Hindlimb muscle (tissue), 1 donor: ENCODE measurements around the gene DNAAF5. TPM values are rescaled to one million over a fixed set of nuclear protein-coding genes. Genes with fewer than 3 reads are reported as not detected.

Experiments used
- DNase-seq: peaks from one replicate; pipeline ENCODE4 v3.0.0-alpha.2; 2013
- polyA plus RNA-seq: library from polyadenylated mRNA; unstranded; fragments of 120-200 nt; gene quantifications from one replicate; pipeline ENCODE4 v1.2.1, GENCODE V29; 2013; ENCODE audit not compliant: insufficient read length

Gene DNAAF5
- polyA plus RNA-seq, 1 donor: 31.6 TPM

GRCh38 chr7:770741-771166 is 44.3 kb downstream of the DNAAF5 start:
- no peak for DNase-seq

- peak; percentile 85 for DNase-seq
Measured at GRCh38 chr7:771234-772004, 44.9 kb downstream of the DNAAF5 start.

GRCh38 chr7:772005-772294 is 45.5 kb downstream of the DNAAF5 start:
- no peak for DNase-seq

GRCh38 chr7:772392-772791 is 45.9 kb downstream of the DNAAF5 start:
- no peak for DNase-seq

GRCh38 chr7:772861-773621 is 46.5 kb downstream of the DNAAF5 start:
- no peak for DNase-seq

GRCh38 chr7:773622-773915 is 47.1 kb downstream of the DNAAF5 start:
- no peak for DNase-seq

- DNase-seq: no peak
Measured at GRCh38 chr7:774161-775109, 47.9 kb downstream of the DNAAF5 start.

- DNase-seq: no peak
Measured at GRCh38 chr7:776381-776780, 49.9 kb downstream of the DNAAF5 start.

- no peak for DNase-seq
Measured at GRCh38 chr7:776992-777727, 50.7 kb downstream of the DNAAF5 start.

GRCh38 chr7:777728-778078 is 51.2 kb downstream of the DNAAF5 start:
- DNase-seq: no peak

- DNase-seq: no peak
Measured at GRCh38 chr7:778271-778967, 51.9 kb downstream of the DNAAF5 start.

- no peak for DNase-seq
Measured at GRCh38 chr7:778968-779451, 52.5 kb downstream of the DNAAF5 start.

- no peak for DNase-seq
Measured at GRCh38 chr7:779480-779879, 53.0 kb downstream of the DNAAF5 start.

GRCh38 chr7:780081-780480 is 53.6 kb downstream of the DNAAF5 start:
- no peak for DNase-seq

GRCh38 chr7:780516-780915 is 54.0 kb downstream of the DNAAF5 start:
- DNase-seq: no peak

GRCh38 chr7:781186-781849 is 54.8 kb downstream of the DNAAF5 start:
- no peak for DNase-seq

GRCh38 chr7:781936-782529 is 55.5 kb downstream of the DNAAF5 start:
- DNase-seq: no peak

- no peak for DNase-seq
Measured at GRCh38 chr7:782718-783449, 56.4 kb downstream of the DNAAF5 start.

GRCh38 chr7:783556-784490 is 57.3 kb downstream of the DNAAF5 start:
- DNase-seq: no peak
